Heart right ventricle (tissue), 16 donors: ENCODE data around the gene BRD3OS. TPM values are rescaled to one million over a fixed set of nuclear protein-coding genes. Genes with fewer than 3 reads are reported as not detected.

Source experiments
- ATAC-seq, 8 donors: fragments of 200-7000 bp; cut with Tn5 transposase; one replicate each; pipeline ENCODE4 v1.9.1; 2020; ENCODE audit warnings: mild to moderate bottlenecking in 8 of 8, moderate library complexity in 8 of 8, moderate number of reproducible peaks in 1 of 8
- DNase-seq, 2 donors: peaks; one replicate each; pipeline ENCODE4 v3.0.0-alpha.2; 2020
- H3K27ac ChIP-seq, 10 donors: fragments of 200-600 bp; sonication (generic) in 2 of 10; one replicate each; pipeline versions ENCODE4 v1.5.0 to v1.8.0; 2020 to 2022; ENCODE audit warnings: mild to moderate bottlenecking in 3 of 10
- H3K27me3 ChIP-seq, 7 donors: fragments of 200-600 bp; one replicate each; pipeline ENCODE4 v1.8.0; 2021 to 2022; ENCODE audit warnings: mild to moderate bottlenecking in 2 of 7
- H3K36me3 ChIP-seq, 9 donors: fragments of 200-600 bp; sonication (generic) in 1 of 9; one replicate each; pipeline versions ENCODE4 v1.5.0 to v1.8.0; 2020 to 2022; ENCODE audit warnings: mild to moderate bottlenecking in 2 of 9
- H3K4me1 ChIP-seq, 9 donors: fragments of 200-600 bp; sonication (generic) in 1 of 9; one replicate each; pipeline versions ENCODE4 v1.5.0 to v1.8.0; 2020 to 2022; ENCODE audit warnings: mild to moderate bottlenecking in 4 of 9
- H3K4me3 ChIP-seq, 10 donors: fragments of 200-600 bp; sonication (generic) in 2 of 10; one replicate each; pipeline versions ENCODE4 v1.5.0 to v1.8.0; 2020 to 2022; ENCODE audit warnings: mild to moderate bottlenecking in 7 of 10, moderate library complexity in 2 of 10
- H3K9me3 ChIP-seq, 11 donors: fragments of 200-600 bp in 10 of 11; sonication (generic) in 2 of 11; one replicate each; pipeline versions ENCODE4 v1.5.0 to v1.8.0; 2013 to 2022; ENCODE audit warnings: mild to moderate bottlenecking in 2 of 11, control low read depth in 1 of 11, moderate library complexity in 1 of 11
- WGBS, 2 donors: extraction: QIAGEN DNeasy Blood & Tissue Kit; methylation state at CpG; one replicate each; pipeline ENCODE4 v1.1.7; 2013; ENCODE audit warnings: inconsistent platforms in 1 of 2; 5-methylcytosine and 5-hydroxymethylcytosine counted together
- intact Hi-C, 10 donors: fragments of 100-400 bp; cut with DNase I; formaldehyde crosslinking; loops; one replicate each; pipeline versions ENCODE4 v1.11.1 to v1.14.2; 2022
- polyA plus RNA-seq, 2 donors: library from polyadenylated mRNA; stranded (reverse); fragments of 200-250 nt; gene quantifications; one replicate each; pipeline ENCODE4 v1.2.3, GENCODE V29; 2013
- total RNA-seq, 10 donors: library from RNA; stranded (reverse); fragmentation: NEBNext Ultra II Directional in 3 of 10; extraction: Animal tissue kit (Norgen Biotek cat#: 25700) in 3 of 10; gene quantifications; one replicate each; pipeline versions ENCODE4 v1.2.1 to v1.2.4, GENCODE V29; 2021 to 2023
- TF ChIP-seq, protein P1 (sequence below), 9 donors: fragments of 200-600 bp; sonication (generic) in 2 of 9; IDR thresholded peaks; one replicate each; pipeline versions ENCODE4 v1.5.0 to v1.8.0; 2021 to 2022; ENCODE audit warnings: antibody characterized with exemption in 9 of 9, mild to moderate bottlenecking in 5 of 9, moderate library complexity in 1 of 9
- donor health status: Arrhythmogenic right ventricular cardiomyopathy.
- donor health status: ischemic (EF 13 %, LVEDD 7.1; RV severe dilation, severe dysfunction).
- donor health status: healthy with polysubstance abuse.
- donor health status: DM: no; HTN: yes; CAD: no.
- donor health status: DM: no; HTN: no; CAD: no.
- donor health status: ischemic (EF 25% LVEDD 6.9; RV normal size, moderate dysfunction).
- donor health status: ischemic (EF 25% LVEDD 5.7; RV mildly dilated, moderate dysfunction).
- donor health status: healthy.
- donor health status: DM: yes; HTN: yes; CAD: no.
- donor health status: Ischemic cardiomyopathy.
- donor health status: ischemic (EF 35%, LVEDD 5.7; RV mildly dilated, moderate dysfunction).
- donor health status: nonischemic (EF 11% LVEDD 7.7; RV severe dilation, severe dysfunction).
- donor health status: DM: yes; HTN: yes; CAD: no.
- donor health status: PGD.
- donor health status: ischemic (EF 29% LVEDD 5.4; RV normal size, mild dysfunction).
- donor health status: nonischemic (EF 23%, LVEDD 6.1; RV moderate dilation, normal function).

Gene BRD3OS
- total and polyA plus RNA-seq, 12 donors = 4.1 to 11.6 (median 7.0) TPM

DNA sequence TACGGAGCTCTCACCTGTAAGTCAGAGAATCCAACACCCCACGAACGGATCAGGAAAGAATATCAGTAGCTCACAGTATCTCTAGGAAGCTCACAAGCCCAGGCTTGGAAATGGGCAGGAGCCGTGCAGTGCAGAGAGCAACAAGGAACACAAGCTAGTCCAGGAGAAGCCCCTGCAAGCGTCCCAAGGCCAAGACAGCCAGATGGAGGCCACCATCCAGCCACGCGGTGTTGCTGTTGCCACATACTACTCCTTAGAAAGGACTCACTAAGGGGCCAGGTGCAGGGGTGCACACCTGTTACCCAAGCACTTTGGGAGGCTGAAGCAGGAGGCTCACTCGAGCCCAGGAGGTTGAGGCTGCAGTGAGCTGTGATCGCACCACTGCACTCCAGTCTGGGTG is 17.7 kb upstream of the BRD3OS start:
- peaks cover 0 to 6% (median 0%) of the 10 kb centered on the region in 9 donors for H3K4me1 ChIP-seq
- DNase-seq = no peak
- peaks cover 0 to 4% (median 0%) of the 10 kb centered on the region in 7 donors for H3K27me3 ChIP-seq
- peaks cover 0 to 7% (median 0%) of the 10 kb centered on the region in 11 donors for H3K9me3 ChIP-seq
- TF ChIP-seq, protein P1, sequence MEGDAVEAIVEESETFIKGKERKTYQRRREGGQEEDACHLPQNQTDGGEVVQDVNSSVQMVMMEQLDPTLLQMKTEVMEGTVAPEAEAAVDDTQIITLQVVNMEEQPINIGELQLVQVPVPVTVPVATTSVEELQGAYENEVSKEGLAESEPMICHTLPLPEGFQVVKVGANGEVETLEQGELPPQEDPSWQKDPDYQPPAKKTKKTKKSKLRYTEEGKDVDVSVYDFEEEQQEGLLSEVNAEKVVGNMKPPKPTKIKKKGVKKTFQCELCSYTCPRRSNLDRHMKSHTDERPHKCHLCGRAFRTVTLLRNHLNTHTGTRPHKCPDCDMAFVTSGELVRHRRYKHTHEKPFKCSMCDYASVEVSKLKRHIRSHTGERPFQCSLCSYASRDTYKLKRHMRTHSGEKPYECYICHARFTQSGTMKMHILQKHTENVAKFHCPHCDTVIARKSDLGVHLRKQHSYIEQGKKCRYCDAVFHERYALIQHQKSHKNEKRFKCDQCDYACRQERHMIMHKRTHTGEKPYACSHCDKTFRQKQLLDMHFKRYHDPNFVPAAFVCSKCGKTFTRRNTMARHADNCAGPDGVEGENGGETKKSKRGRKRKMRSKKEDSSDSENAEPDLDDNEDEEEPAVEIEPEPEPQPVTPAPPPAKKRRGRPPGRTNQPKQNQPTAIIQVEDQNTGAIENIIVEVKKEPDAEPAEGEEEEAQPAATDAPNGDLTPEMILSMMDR (IDR thresholded peaks at IDR 0.05) = no peak
- no peaks in the 10 kb centered on the region for H3K36me3 ChIP-seq
- no peak for ATAC-seq
- 82 to 85% methylated on average over 9 of the region's 9 CpGs for WGBS, 2 donors
- no peak overlapping the region for H3K4me3 ChIP-seq
- intact Hi-C loops = no loop called here
- no peak overlapping the region for H3K27ac ChIP-seq

GRCh38 chr9:134010310-134011173 is 14.7 kb upstream of the BRD3OS start:
- Histone ChIP-seq H3K4me3 (no peak overlapping the region), H3K27me3 (peaks cover 0 to 4% (median 0%) of the 10 kb centered on the region in 7 donors), H3K9me3 (peaks cover 0 to 12% (median 0%) of the 10 kb centered on the region in 11 donors), H3K27ac (no peak overlapping the region), H3K4me1 (peaks cover 0 to 6% (median 0%) of the 10 kb centered on the region in 9 donors), H3K36me3 (no peaks in the 10 kb centered on the region)
- TF ChIP-seq, protein P1 (IDR thresholded peaks at IDR 0.05) = no peak
- intact Hi-C loops = no loop called here
- ATAC-seq (peak in 1 of 8 donors; percentile 64), DNase-seq (no peak)
- WGBS, 2 donors = 59 to 70% methylated on average over 20 of the region's 20 CpGs

DNA sequence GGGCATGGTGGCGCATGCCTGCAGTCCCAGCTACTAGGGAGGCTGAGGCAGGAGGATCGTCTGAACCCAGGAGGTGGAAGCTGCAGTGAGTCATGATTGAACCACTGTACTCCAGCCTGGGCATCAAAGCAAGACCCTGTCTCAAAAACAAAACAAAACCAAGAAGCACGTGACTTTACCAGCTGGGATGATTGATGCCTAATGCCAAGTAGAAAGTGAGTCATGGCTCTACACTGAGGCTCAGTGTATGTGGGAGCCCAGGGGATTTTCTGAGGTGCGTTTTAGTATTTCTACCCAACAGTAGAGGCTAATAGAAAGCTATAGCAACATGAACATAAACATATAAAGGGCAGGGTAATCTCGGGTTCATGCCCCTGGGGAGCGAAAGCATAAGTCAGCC is 13.9 kb upstream of the BRD3OS start:
- ATAC-seq (no peak), DNase-seq (no peak)
- no peak overlapping the region for H3K4me3 ChIP-seq
- H3K36me3 ChIP-seq = no peaks in the 10 kb centered on the region
- peaks cover 0 to 6% (median 0%) of the 10 kb centered on the region in 9 donors for H3K4me1 ChIP-seq
- TF ChIP-seq, protein P1 (IDR thresholded peaks at IDR 0.05) = no peak
- H3K9me3 ChIP-seq = peaks cover 0 to 12% (median 0%) of the 10 kb centered on the region in 11 donors
- H3K27ac ChIP-seq = no peak overlapping the region
- 90 to 94% methylated on average over 6 of the region's 6 CpGs for WGBS, 2 donors
- intact Hi-C loops = no loop called here
- peaks cover 0 to 4% (median 0%) of the 10 kb centered on the region in 7 donors for H3K27me3 ChIP-seq

DNA sequence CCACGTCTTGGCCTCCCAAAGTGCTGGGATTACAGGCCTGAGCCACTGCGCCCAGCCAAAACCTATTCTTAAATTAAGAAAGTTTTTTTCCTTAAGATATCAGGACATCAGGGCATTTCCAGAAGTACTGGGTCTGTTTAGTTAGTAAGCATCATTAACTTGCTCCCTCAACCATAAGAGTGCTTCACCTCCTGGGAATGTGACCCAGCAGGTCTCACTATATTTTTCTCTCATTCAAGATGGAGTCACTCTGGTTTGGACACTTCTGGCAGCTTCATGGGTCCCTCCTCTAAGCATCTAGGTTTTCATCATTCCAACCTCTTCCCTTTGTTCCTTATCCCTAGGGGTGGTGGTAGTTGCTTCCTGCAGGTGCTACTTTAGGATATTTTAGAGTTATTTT is 10.3 kb upstream of the BRD3OS start:
- Histone ChIP-seq H3K36me3 (no peaks in the 10 kb centered on the region), H3K4me1 (peaks cover 0 to 6% (median 0%) of the 10 kb centered on the region in 9 donors), H3K4me3 (no peak overlapping the region), H3K27ac (no peak overlapping the region), H3K27me3 (no peaks in the 10 kb centered on the region), H3K9me3 (peaks cover 0 to 12% (median 0%) of the 10 kb centered on the region in 11 donors)
- intact Hi-C loops = no loop called here
- WGBS, 2 donors = 95 to 96% methylated on average over 2 of the region's 2 CpGs
- DNase-seq (no peak), ATAC-seq (no peak)
- TF ChIP-seq, protein P1 (IDR thresholded peaks at IDR 0.05) = no peak
